GM12878 (cell line): ENCODE data around the gene TMTC3. TPM values are rescaled to one million over a fixed set of nuclear protein-coding genes. Genes with fewer than 3 reads are reported as not detected.

Source experiments
- ATAC-seq: fragments of 200-7000 bp; cut with Tn5 transposase; 3 replicates; pipeline ENCODE4 v1.9.1; 2020; ENCODE audit warnings: mild to moderate bottlenecking, moderate library complexity
- BruUV-seq: library from RNA; stranded (reverse); fragments of 400-500 nt; replicated peaks from 2 replicates; lab custom pipeline; 2021; lab: Mats Ljungman, UMichigan
- CTCF ChIA-PET: fragments of 300-600 bp; sonication (Branson Sonifier 250); formaldehyde crosslinking; extraction: SDS; loops from one replicate; lab custom pipeline; 2021; ENCODE audit warnings: inconsistent platforms; lab: Yijun Ruan, JAX
- POLR2A ChIA-PET: fragments of 350-600 bp; formaldehyde crosslinking; extraction: SDS; loops from one replicate; lab custom pipeline; 2021; ENCODE audit warnings: inconsistent platforms; lab: Charles Lee
- RAD21 ChIA-PET: fragments of 300-600 bp; sonication (Branson Sonifier 250); formaldehyde crosslinking; loops from one replicate; lab custom pipeline; 2023; ENCODE audit warnings: antibody characterized with exemption; ENCODE audit not compliant: unreplicated experiment; lab: Charles Lee
- SMC1A ChIA-PET: fragments of 300-600 bp; sonication (Branson Sonifier 250); formaldehyde crosslinking; loops from one replicate; lab custom pipeline; 2023; ENCODE audit not compliant: unreplicated experiment, uncharacterized antibody; lab: Charles Lee
- DNase-seq: peaks from one replicate; pipeline ENCODE4 v3.0.0-alpha.2; 2011; ENCODE audit warnings: low read depth, low spot score
- FAIRE-seq: peaks from 3 replicates; lab custom pipeline; 2011; peaks lifted over from hg19 to GRCh38; lab: Jason Lieb, UNC
- H2AFZ ChIP-seq: 2 replicates; pipeline ENCODE4 v1.6.0; 2011; ENCODE audit warnings: low read depth, low read length, control low read depth; ENCODE audit not compliant: control insufficient read depth
- H3K27ac ChIP-seq: 2 replicates; pipeline ENCODE4 v1.5.1; 2011; ENCODE audit warnings: control low read depth; ENCODE audit not compliant: control insufficient read depth, insufficient read depth
- H3K27me3 ChIP-seq, 2 experiments: replicated peaks in 1 of 2; 2 replicates each; pipeline versions ENCODE4 v1.6.0 to v1.6.1; 2011; ENCODE audit warnings: low read length in 1 of 2; ENCODE audit not compliant: control insufficient read depth in 2 of 2, insufficient read depth in 2 of 2
- H3K36me3 ChIP-seq, 2 experiments: 2 replicates each; pipeline ENCODE4 v1.5.1; 2011; ENCODE audit warnings: low read length in 1 of 2; ENCODE audit not compliant: control insufficient read depth in 2 of 2, insufficient read depth in 2 of 2
- H3K4me1 ChIP-seq: 2 replicates; pipeline ENCODE4 v1.6.1; 2011; ENCODE audit warnings: mild to moderate bottlenecking, low read length, moderate library complexity, mixed read lengths; ENCODE audit not compliant: control insufficient read depth, insufficient read depth
- H3K4me2 ChIP-seq: 2 replicates; pipeline ENCODE4 v1.6.0; 2011; ENCODE audit warnings: control low read depth; ENCODE audit not compliant: control insufficient read depth, insufficient read depth
- H3K4me3 ChIP-seq: fragments of 200-600 bp; sonication (generic); 2 replicates; pipeline ENCODE4 v1.5.1; 2016
- H3K79me2 ChIP-seq: 2 replicates; pipeline ENCODE4 v1.6.0; 2011; ENCODE audit warnings: low read length; ENCODE audit not compliant: control insufficient read depth, insufficient read depth
- H3K9ac ChIP-seq: 2 replicates; pipeline ENCODE4 v1.8.0; 2011; ENCODE audit warnings: low read length, control low read depth, mixed read lengths; ENCODE audit not compliant: control insufficient read depth, insufficient read depth
- H3K9me3 ChIP-seq: replicated peaks from 3 replicates; pipeline ENCODE4 v1.5.1; 2011; ENCODE audit warnings: mild to moderate bottlenecking, low read length; ENCODE audit not compliant: control insufficient read depth, insufficient read depth
- H4K20me1 ChIP-seq: 2 replicates; pipeline ENCODE4 v1.6.0; 2011; ENCODE audit not compliant: control insufficient read depth, insufficient read depth
- BHLHE40 ChIP-seq, 2 experiments: fragments of 450-650 bp in 1 of 2; IDR thresholded peaks; 2 replicates each; pipeline ENCODE4 v1.6.1; 2011 to 2017; ENCODE audit warnings: low read depth in 2 of 2, borderline replicate concordance in 1 of 2, improper control_type of control experiment in 1 of 2, low read length in 1 of 2, mild to moderate bottlenecking in 1 of 2
- CBX3 ChIP-seq: fragments of 200-600 bp; sonication (generic); IDR thresholded peaks from 2 replicates; pipeline ENCODE4 v1.6.1; 2016; ENCODE audit warnings: low read depth, borderline replicate concordance
- CHD1 ChIP-seq: IDR thresholded peaks from 2 replicates; pipeline ENCODE4 v1.6.1; 2012; ENCODE audit warnings: low read depth, low read length, improper control_type of control experiment
- CHD4 ChIP-seq: fragments of 200-600 bp; sonication (generic); IDR thresholded peaks from 2 replicates; pipeline ENCODE4 v1.6.1; 2016; ENCODE audit warnings: mild to moderate bottlenecking
- CUX1 ChIP-seq: IDR thresholded peaks from 2 replicates; pipeline ENCODE4 v1.6.1; 2012; ENCODE audit warnings: improper control_type of control experiment, low read depth, low read length; ENCODE audit not compliant: insufficient replicate concordance
- E2F4 ChIP-seq: IDR thresholded peaks from 2 replicates; pipeline ENCODE4 v1.6.1; 2012; ENCODE audit warnings: low read depth, low read length, improper control_type of control experiment
- IKZF2 ChIP-seq, 2 experiments: fragments of 450-650 bp; IDR thresholded peaks; 2 replicates each; pipeline ENCODE4 v1.6.1; 2017; ENCODE audit warnings: mild to moderate bottlenecking in 2 of 2, moderate library complexity in 2 of 2
- NFXL1 ChIP-seq: fragments of 450-650 bp; IDR thresholded peaks from 2 replicates; pipeline ENCODE4 v1.6.1; 2017; ENCODE audit warnings: antibody characterized with exemption, mild to moderate bottlenecking, borderline replicate concordance
- NR2C2 ChIP-seq: IDR thresholded peaks from 2 replicates; pipeline ENCODE4 v1.6.1; 2011; ENCODE audit warnings: borderline replicate concordance, low read depth; ENCODE audit not compliant: control insufficient read depth, insufficient read length
- TAF1 ChIP-seq: IDR thresholded peaks from 2 replicates; pipeline ENCODE4 v1.6.1; 2011; ENCODE audit warnings: mild to moderate bottlenecking, low read depth, low read length, borderline replicate concordance
- TARDBP ChIP-seq: IDR thresholded peaks from 2 replicates; pipeline ENCODE4 v1.6.1; 2016; ENCODE audit warnings: borderline replicate concordance
- WGBS: methylation state at CpG from one replicate; pipeline ENCODE4 v1.1.6; 2016; ENCODE audit warnings: low lambda C conversion rate; ENCODE audit not compliant: insufficient replicate concordance, insufficient coverage; ENCODE audit errors: missing lambda C conversion rate; 5-methylcytosine and 5-hydroxymethylcytosine counted together
- in situ Hi-C: fragments of 300-500 bp; cut with MboI; formaldehyde crosslinking; loops from 9 replicates; pipeline ENCODE4 v1.14.3; 2018; ENCODE audit warnings: mixed read lengths
- intact Hi-C: fragments of 100-400 bp; cut with micrococcal nuclease; formaldehyde crosslinking; loops from one replicate; pipeline ENCODE4 v1.14.2; 2022; ENCODE audit not compliant: unreplicated experiment
- polyA plus RNA-seq, 11 experiments: library from polyadenylated mRNA; depleted of rRNA in 4 of 11; unstranded in 6 of 11; stranded (reverse) in 5 of 11; fragments of >200 nt; fragmentation: Nextera tagmentation in 4 of 11; fragmentation: Illumina TruSeq in 1 of 11; extraction: Ambion mirVana in 4 of 11; extraction: Trizol in 1 of 11; gene quantifications; 1 replicate in 1 of 11; 2 replicates in 10 of 11; pipeline versions ENCODE4 v1.2.1 to v1.2.3, GENCODE V29; 2011 to 2016; ENCODE audit warnings: inconsistent platforms in 2 of 11, missing spikeins in 2 of 11, low read depth in 1 of 11
- total RNA-seq, 4 experiments: library from RNA; depleted of rRNA in 3 of 4; stranded (reverse); fragments of >200 nt in 3 of 4; fragmentation: Illumina TruSeq in 1 of 4; extraction: Trizol in 1 of 4; gene quantifications; 2 replicates each; pipeline versions ENCODE4 v1.2.1 to v1.2.3, GENCODE V29; 2013 to 2021
- TF ChIP-seq, protein P1 (sequence below): fragments of 150-350 bp; IDR thresholded peaks from 2 replicates; pipeline ENCODE4 v1.6.1; 2014; ENCODE audit warnings: mild to moderate bottlenecking, low read depth, low read length

TMTC3 gene
- total and polyA plus RNA-seq, 10 of the 15 experiments (the other 5 are each of a cell fraction or from before 2014, with no cell fraction given), result 1.4 to 5.7 (median 3.5) TPM

DNA sequence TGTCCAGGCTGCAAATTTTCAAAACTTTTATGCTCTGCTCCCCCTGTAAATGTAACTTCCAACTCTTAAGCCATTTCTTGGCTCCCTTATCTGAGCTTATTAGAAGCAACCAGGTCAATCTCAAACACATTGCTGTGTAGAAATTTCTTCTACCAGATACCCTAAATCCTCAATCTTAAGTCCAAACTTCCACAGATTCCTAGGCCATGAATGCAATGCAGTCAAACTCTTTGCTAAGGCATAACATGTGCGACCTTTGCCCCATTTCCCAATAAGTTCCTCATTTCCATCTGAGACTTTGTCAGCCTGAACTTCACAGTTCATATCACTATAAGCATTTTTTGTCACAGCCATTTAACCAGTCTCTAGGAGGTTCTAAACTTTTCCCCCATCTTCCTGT is 64.5 kb downstream of the TMTC3 start:
- no peak for FAIRE-seq
- Histone ChIP-seq H3K9ac (no peak overlapping the region), H3K27me3 (no peaks in the 10 kb centered on the region), H4K20me1 (no peaks in the 10 kb centered on the region), H3K27ac (no peak overlapping the region), H2AFZ (no peak overlapping the region), H3K36me3 (no peaks in the 10 kb centered on the region), H3K4me1 (no peaks in the 10 kb centered on the region), H3K4me3 (no peak overlapping the region), H3K4me2 (no peak overlapping the region), H3K79me2 (no peaks in the 10 kb centered on the region), H3K9me3 (peaks cover 2% of the 10 kb centered on the region; the same call in 2 of the 3 replicates)
- no TSS peak for BruUV-seq
- in situ Hi-C loops (no loop called here), intact Hi-C loops (no loop called here)
- DNase-seq, result no peak
- WGBS, result 0% methylated on average over 1 of the region's 1 CpG
- ChIA-PET SMC1A (interaction anchor here (1.0 kb wide), 1 partner anchor 36 kb away, joined by 3 read pairs; no protein-coding TSS in a partner anchor), POLR2A (no interaction called here), RAD21 (no interaction called here), CTCF (interaction anchor here (1.5 kb wide), 1 partner anchor 16 kb away, joined by 3 read pairs; no protein-coding TSS in a partner anchor)
- no peak for ATAC-seq
- TF ChIP-seq CHD1, result no peak
- TF ChIP-seq BHLHE40 (IDR thresholded peaks at IDR 0.05; ENCODE audit: borderline replicate concordance in 1 of 2, low read depth in 2 of 2, low read length in 1 of 2), result no peak
- no peak for TF ChIP-seq TAF1
- TF ChIP-seq IKZF2 (IDR thresholded peaks at IDR 0.05), result no peak
- TF ChIP-seq, protein P1, sequence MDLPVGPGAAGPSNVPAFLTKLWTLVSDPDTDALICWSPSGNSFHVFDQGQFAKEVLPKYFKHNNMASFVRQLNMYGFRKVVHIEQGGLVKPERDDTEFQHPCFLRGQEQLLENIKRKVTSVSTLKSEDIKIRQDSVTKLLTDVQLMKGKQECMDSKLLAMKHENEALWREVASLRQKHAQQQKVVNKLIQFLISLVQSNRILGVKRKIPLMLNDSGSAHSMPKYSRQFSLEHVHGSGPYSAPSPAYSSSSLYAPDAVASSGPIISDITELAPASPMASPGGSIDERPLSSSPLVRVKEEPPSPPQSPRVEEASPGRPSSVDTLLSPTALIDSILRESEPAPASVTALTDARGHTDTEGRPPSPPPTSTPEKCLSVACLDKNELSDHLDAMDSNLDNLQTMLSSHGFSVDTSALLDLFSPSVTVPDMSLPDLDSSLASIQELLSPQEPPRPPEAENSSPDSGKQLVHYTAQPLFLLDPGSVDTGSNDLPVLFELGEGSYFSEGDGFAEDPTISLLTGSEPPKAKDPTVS, result no peak
- TF ChIP-seq CUX1, result no peak
- TF ChIP-seq TARDBP, result no peak
- no peak for TF ChIP-seq E2F4
- TF ChIP-seq CHD4, result no peak
- no peak for TF ChIP-seq CBX3
- no peak for TF ChIP-seq NR2C2
- no peak for TF ChIP-seq NFXL1
